Colonic mucosa (tissue), 4 donors: Measurements from ENCODE around the gene CRYBA2. TPM values are rescaled to one million over a fixed set of nuclear protein-coding genes. Genes with fewer than 3 reads are reported as not detected.

Source experiments
- DNase-seq: peaks from one replicate; pipeline ENCODE4 v3.0.0-alpha.2; 2020
- H3K27ac ChIP-seq: fragments of 200-600 bp; one replicate; pipeline ENCODE4 v1.8.0; 2021
- H3K27me3 ChIP-seq: fragments of 200-600 bp; one replicate; pipeline ENCODE4 v1.8.0; 2021
- H3K36me3 ChIP-seq: fragments of 200-600 bp; one replicate; pipeline ENCODE4 v1.8.0; 2021
- H3K4me1 ChIP-seq: fragments of 200-600 bp; one replicate; pipeline ENCODE4 v1.8.0; 2021; ENCODE audit warnings: mild to moderate bottlenecking
- H3K4me3 ChIP-seq: fragments of 200-600 bp; one replicate; pipeline ENCODE4 v1.8.0; 2021
- H3K9ac ChIP-seq, 2 donors: one replicate each; pipeline ENCODE4 v1.7.0; 2013; ENCODE audit warnings: control low read depth in 2 of 2, low read depth in 2 of 2, low read length in 2 of 2
- H3K9me3 ChIP-seq: fragments of 200-600 bp; one replicate; pipeline ENCODE4 v1.8.0; 2021
- intact Hi-C: fragments of 100-400 bp; cut with DNase I; formaldehyde crosslinking; loops from one replicate; pipeline ENCODE4 v1.14.1; 2022
- total RNA-seq, 2 donors: library from RNA; stranded (reverse); fragmentation: NEBNext Ultra II Directional in 1 of 2; extraction: Animal tissue kit (Norgen Biotek cat#: 25700) in 1 of 2; gene quantifications; one replicate each; pipeline ENCODE4 v1.2.1, GENCODE V29; 2021
- TF ChIP-seq, protein P1 (sequence below): fragments of 200-600 bp; IDR thresholded peaks from one replicate; pipeline ENCODE4 v1.8.0; 2022; ENCODE audit warnings: antibody characterized with exemption, mild to moderate bottlenecking
- donor health status: healthy.
- donor health status: DM: no; HTN: no; CAD: no.
- donor health status: DM: no; HTN: no; CAD: no.

The CRYBA2 gene
- total RNA-seq, 2 donors from 2014 or later: 3.4 to 5.5 TPM

DNA sequence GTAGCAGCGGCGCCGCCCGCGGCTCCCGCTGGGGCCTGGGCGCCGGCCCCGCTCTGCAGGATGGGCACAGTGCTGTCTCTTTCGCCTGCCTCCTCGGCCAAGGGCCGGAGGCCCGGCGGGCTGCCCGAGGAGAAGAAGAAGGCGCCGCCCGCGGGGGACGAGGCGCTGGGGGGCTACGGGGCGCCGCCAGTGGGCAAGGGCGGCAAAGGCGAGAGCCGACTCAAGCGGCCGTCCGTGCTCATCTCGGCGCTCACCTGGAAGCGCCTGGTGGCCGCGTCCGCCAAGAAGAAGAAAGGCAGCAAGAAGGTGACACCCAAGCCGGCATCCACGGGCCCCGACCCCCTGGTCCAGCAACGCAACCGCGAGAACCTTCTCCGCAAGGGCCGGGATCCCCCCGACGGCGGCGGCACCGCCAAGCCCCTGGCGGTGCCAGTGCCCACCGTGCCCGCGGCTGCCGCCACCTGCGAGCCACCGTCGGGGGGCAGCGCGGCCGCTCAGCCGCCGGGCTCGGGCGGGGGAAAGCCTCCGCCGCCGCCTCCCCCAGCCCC, 33.4 kb downstream of the CRYBA2 start:
- Histone ChIP-seq H3K9ac (peak overlapping the region in 1 of 2 donors; percentile 2), H3K36me3 (no peaks in the 10 kb centered on the region), H3K27ac (no peak overlapping the region), H3K27me3 (peaks cover 58% of the 10 kb centered on the region), H3K4me3 (peak overlapping the region; percentile 37), H3K4me1 (no peaks in the 10 kb centered on the region), H3K9me3 (no peaks in the 10 kb centered on the region)
- intact Hi-C loops: no loop called here
- TF ChIP-seq, protein P1, sequence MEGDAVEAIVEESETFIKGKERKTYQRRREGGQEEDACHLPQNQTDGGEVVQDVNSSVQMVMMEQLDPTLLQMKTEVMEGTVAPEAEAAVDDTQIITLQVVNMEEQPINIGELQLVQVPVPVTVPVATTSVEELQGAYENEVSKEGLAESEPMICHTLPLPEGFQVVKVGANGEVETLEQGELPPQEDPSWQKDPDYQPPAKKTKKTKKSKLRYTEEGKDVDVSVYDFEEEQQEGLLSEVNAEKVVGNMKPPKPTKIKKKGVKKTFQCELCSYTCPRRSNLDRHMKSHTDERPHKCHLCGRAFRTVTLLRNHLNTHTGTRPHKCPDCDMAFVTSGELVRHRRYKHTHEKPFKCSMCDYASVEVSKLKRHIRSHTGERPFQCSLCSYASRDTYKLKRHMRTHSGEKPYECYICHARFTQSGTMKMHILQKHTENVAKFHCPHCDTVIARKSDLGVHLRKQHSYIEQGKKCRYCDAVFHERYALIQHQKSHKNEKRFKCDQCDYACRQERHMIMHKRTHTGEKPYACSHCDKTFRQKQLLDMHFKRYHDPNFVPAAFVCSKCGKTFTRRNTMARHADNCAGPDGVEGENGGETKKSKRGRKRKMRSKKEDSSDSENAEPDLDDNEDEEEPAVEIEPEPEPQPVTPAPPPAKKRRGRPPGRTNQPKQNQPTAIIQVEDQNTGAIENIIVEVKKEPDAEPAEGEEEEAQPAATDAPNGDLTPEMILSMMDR: no peak
- DNase-seq: no peak

DNA sequence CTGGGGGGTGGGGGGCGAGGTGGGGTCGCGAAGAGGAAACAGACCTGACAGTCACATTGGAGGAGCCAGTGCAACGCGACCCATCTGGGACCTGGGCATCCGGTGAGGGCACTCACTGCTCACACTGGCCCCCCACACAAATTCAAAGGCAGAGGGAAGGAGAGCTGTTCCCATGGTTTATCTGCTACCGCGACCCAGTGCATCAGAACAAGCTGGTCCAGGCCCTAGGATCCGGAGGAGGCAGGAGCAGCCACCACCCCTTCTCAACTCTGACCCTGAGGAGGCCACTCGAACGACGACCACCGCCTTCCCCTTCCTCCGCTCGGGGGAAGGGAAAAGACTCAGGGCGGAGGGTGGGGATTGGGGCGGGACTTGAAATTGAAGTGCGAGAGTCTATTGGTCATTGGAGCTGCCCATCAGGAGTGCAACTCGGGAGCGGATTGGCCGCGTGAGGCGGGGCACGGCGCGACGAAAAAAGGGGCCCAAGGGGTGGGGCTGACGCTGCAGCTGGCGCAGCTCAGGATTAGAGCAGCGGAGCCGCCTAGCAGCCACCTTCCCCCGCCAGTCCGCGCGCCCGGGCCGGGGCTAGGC, 34.0 kb downstream of the CRYBA2 start, which contains the start of gene CDK5R2:
TSS of gene CDK5R2 (plus strand) at position 526 of the 591 bp plus-strand sequence. CDS start 155 bp downstream, outside the sequence.
- Histone ChIP-seq H3K27ac (no peak within 1 kb of the TSS), H3K9ac (peak within 1 kb of the TSS in 1 of 2 donors; percentile 2)
- intact Hi-C loops: no loop called here

DNA sequence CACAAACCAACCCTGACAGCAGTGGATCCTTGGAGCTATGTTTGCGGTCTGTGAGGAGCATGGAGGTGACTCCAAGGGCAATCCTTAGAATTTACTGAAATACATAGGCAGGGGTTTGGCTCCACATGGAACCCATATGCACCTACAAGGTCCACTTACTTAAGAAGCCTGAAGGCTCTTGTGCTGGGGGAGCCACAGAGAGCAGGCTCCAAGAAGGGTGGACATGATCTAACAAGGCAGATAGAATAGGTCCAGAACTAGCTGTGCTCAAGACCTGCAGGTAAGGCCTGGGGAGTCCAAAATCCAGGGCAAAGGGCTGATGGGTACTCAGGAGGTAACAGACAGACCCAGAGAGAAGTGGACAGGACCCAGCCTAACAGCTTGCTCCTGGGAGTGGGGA, 34.9 kb downstream of the CRYBA2 start:
- TF ChIP-seq, protein P1: no peak
- H3K4me1 ChIP-seq: no peaks in the 10 kb centered on the region
- no peak for DNase-seq
- H3K9ac ChIP-seq: no peak overlapping the region
- H3K9me3 ChIP-seq: no peaks in the 10 kb centered on the region
- H3K36me3 ChIP-seq: no peaks in the 10 kb centered on the region
- H3K4me3 ChIP-seq: no peak overlapping the region
- no peak overlapping the region for H3K27ac ChIP-seq
- H3K27me3 ChIP-seq: peaks cover 52% of the 10 kb centered on the region
- intact Hi-C loops: no loop called here

More for the DNA sequence above, 34.0 kb downstream of the CRYBA2 start, which contains the start of gene CDK5R2:
- peak within 1 kb of the TSS; percentile 37 for H3K4me3 ChIP-seq
- no peaks in the 10 kb centered on the region for H3K36me3 ChIP-seq
- H3K4me1 ChIP-seq: no peaks in the 10 kb centered on the region
- H3K27me3 ChIP-seq: peaks cover 58% of the 10 kb centered on the region
- DNase-seq: peak; percentile 88
- TF ChIP-seq, protein P1: no peak
- H3K9me3 ChIP-seq: no peaks in the 10 kb centered on the region

DNA sequence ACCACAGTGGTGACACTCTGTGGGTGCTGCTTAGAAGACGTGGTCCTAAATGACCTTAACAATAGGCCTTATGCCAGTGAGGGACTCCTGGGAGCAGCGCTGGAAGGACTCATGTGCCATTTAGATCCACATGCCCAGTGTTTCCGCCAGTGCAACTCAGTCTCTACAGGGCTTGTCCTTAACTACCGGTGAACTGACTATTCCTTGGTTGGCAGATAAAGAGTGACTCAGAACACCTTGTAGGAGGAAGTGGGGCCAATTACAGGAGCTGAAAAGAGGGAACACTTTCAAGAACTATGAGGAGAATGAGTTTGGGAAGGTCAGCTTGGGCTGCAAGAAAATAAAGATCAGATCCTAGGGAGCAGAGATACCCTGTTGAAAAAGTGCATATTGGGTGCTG, 35.6 kb downstream of the CRYBA2 start:
- TF ChIP-seq, protein P1: no peak
- Histone ChIP-seq H3K36me3 (no peaks in the 10 kb centered on the region), H3K9ac (no peak overlapping the region), H3K27ac (no peak overlapping the region), H3K27me3 (peaks cover 46% of the 10 kb centered on the region), H3K4me1 (no peaks in the 10 kb centered on the region), H3K9me3 (no peaks in the 10 kb centered on the region), H3K4me3 (no peak overlapping the region)
- intact Hi-C loops: no loop called here
- DNase-seq: no peak

DNA sequence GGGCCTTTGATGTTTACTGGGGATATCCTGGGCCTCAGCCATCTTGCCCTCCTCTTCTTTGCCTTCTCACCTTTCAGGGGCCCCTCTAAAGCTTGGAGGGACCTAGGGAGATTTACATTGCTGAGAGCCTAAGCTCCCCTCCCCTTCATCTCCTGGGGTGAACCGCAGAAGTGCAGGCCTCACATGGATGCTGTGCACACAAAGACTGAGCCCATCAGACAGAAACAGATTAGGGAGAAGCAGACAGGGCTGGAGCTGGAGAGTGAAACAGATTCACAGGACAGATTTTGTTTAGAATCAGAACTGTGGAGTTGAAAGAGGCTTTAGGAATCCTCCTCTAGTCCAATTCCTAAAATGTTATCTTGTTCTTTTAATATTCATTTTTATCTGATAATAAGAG, 37.2 kb downstream of the CRYBA2 start:
- H3K9ac ChIP-seq: no peak overlapping the region
- H3K9me3 ChIP-seq: no peaks in the 10 kb centered on the region
- H3K27ac ChIP-seq: no peak overlapping the region
- intact Hi-C loops: no loop called here
- peaks cover 30% of the 10 kb centered on the region for H3K27me3 ChIP-seq
- DNase-seq: no peak
- TF ChIP-seq, protein P1: no peak
- no peaks in the 10 kb centered on the region for H3K4me1 ChIP-seq
- no peak overlapping the region for H3K4me3 ChIP-seq
- no peaks in the 10 kb centered on the region for H3K36me3 ChIP-seq
